K562 (cell line): Measurements from ENCODE around the gene GRAPL.
"Not testable (repeated sequence)": the region's sequence is repeated elsewhere in the genome, so short reads cannot be mapped to it uniquely, and the experiment has no call there.

Source experiments
- CTCF ChIP-seq, 3 experiments: IDR thresholded peaks in 2 of 3; conservative IDR thresholded peaks in 1 of 3; 2 replicates each; pipeline ENCODE4 v1.5.1; 2011 to 2012; ENCODE audit warnings: low read length in 3 of 3, mild to moderate bottlenecking in 3 of 3, control low read depth in 2 of 3, improper control_type of control experiment in 1 of 3, inconsistent platforms in 1 of 3, low read depth in 1 of 3, mixed read lengths in 1 of 3, moderate library complexity in 1 of 3; ENCODE audit not compliant: insufficient read depth in 2 of 3
- ZBTB26 ChIP-seq: fragments of 450-650 bp; formaldehyde crosslinking; IDR thresholded peaks from 2 replicates; pipeline ENCODE4 v1.4.0; 2022; ENCODE audit warnings: missing genetic modification characterization
- ZNF165 ChIP-seq: fragments of 250-450 bp; sonication (Bioruptor Pico); IDR thresholded peaks from 2 replicates; pipeline ENCODE4 v1.4.0; 2020; ENCODE audit warnings: borderline replicate concordance
- ZNF780A ChIP-seq: fragments of 250-450 bp; sonication (Bioruptor Pico); IDR thresholded peaks from 2 replicates; pipeline ENCODE4 v1.5.0; 2021; ENCODE audit warnings: mild to moderate bottlenecking

DNA sequence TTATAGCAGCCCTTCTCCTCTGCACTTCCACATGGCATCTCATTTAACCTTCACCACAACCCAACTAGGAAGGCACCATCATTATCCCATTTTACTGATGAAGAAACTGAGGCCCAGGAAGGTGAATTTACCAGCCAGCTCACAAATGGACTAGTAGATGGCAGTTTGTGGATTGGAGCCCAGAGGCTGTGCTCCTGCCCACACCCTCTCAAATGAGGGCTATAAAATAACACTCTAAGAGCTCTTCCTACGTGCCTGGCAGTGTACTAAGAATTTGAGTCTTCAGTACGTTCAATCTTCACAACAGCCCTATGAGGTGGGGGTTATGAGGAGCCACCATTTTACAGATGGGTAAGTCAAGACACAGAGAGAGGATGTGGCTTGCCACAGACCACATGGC lies 31.5 kb downstream of the GRAPL start:
- TF ChIP-seq ZNF780A (CRISPR knock-in tag); ZBTB26 (CRISPR knock-in tag); ZNF165 (CRISPR knock-in tag); CTCF (IDR thresholded peaks at IDR 0.05 in 2 of 3, conservative IDR thresholded peaks at IDR 0.05 in 1 of 3; ENCODE audit: insufficient read depth in 2 of 3, low read depth in 1 of 3, low read length in 3 of 3): not testable (repeated sequence)
